ENCODE data around the gene E2F7. TPM values are rescaled to one million over a fixed set of nuclear protein-coding genes. Genes with fewer than 3 reads are reported as not detected.

The E2F7 gene
- total and polyA plus RNA-seq, 2 experiments from 2014 or later: 31.8 to 40.3 TPM

DNA sequence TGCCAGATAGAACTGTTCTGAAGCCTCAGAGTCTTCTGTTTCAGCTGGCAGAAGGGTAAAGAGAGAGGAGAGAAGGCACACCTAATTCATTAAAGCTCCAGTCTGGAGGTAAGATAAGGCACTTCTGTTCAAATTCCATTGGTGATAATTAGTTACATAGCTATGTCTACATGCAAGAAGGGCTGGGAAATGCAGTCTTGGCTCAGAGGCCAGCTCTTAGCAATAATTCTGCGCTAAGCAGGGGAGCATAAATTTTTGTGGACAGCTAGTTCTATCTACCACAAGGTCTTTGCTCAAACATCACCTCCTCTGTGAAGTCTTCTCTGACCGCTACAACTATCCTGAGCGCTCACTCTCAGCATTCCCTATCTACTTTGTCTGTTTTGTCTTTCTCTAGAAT is 14.3 kb upstream of the E2F7 start:
- Histone ChIP-seq H3K9me2 (ENCODE audit: insufficient read depth) (0 out of 2 replicates have a peak, but pooled peaks cover 3% of the 10 kb centered on the region), H3F3A (replicated peaks; ENCODE audit: low read depth) (no peaks in the 10 kb centered on the region), H4K20me1 (replicated peaks; ENCODE audit: insufficient read depth) (no peaks in the 10 kb centered on the region), H3K27me3 (ENCODE audit: insufficient read depth) (no peaks in the 10 kb centered on the region), H3K4me2 (no peak overlapping the region), H3K4me1 (ENCODE audit: insufficient read depth) (no peaks in the 10 kb centered on the region), H3K79me2 (replicated peaks; ENCODE audit: insufficient read depth) (no peaks in the 10 kb centered on the region), H3K36me3 (ENCODE audit: insufficient read depth) (no peaks in the 10 kb centered on the region), H2AFZ (no peak overlapping the region), H3K4me3 (no peak overlapping the region), H3K27ac (ENCODE audit: low read depth) (no peak overlapping the region)
- no peak overlapping the region for H3K4me3 Mint-ChIP-seq
- ATAC-seq: no peak
- peaks cover 4% of the 10 kb centered on the region; the same call in 1 of the 3 replicates for H3K4me1 Mint-ChIP-seq
- no peaks in the 10 kb centered on the region for H3K27me3 Mint-ChIP-seq (ENCODE audit: insufficient read depth, low read depth, poor library complexity)
- H3K36me3 Mint-ChIP-seq (ENCODE audit: low read depth): no peaks in the 10 kb centered on the region
- no peak overlapping the region for H3K27ac Mint-ChIP-seq
- TF ChIP-seq EZH2phosphoT487 (IDR thresholded peaks at IDR 0.05; ENCODE audit: unreplicated experiment) (no peak), NANOG (IDR thresholded peaks at IDR 0.05; ENCODE audit: borderline replicate concordance) (no peak), ZNF114 (CRISPR knock-in tag; IDR thresholded peaks at IDR 0.05) (no peak), STAT1 (IDR thresholded peaks at IDR 0.05; ENCODE audit: unreplicated experiment) (no peak), ZNF331 (CRISPR knock-in tag; IDR thresholded peaks at IDR 0.05; ENCODE audit: low read depth) (no peak), JUNB (IDR thresholded peaks at IDR 0.05; ENCODE audit: unreplicated experiment) (no peak)
- TF ChIP-seq, protein P1, sequence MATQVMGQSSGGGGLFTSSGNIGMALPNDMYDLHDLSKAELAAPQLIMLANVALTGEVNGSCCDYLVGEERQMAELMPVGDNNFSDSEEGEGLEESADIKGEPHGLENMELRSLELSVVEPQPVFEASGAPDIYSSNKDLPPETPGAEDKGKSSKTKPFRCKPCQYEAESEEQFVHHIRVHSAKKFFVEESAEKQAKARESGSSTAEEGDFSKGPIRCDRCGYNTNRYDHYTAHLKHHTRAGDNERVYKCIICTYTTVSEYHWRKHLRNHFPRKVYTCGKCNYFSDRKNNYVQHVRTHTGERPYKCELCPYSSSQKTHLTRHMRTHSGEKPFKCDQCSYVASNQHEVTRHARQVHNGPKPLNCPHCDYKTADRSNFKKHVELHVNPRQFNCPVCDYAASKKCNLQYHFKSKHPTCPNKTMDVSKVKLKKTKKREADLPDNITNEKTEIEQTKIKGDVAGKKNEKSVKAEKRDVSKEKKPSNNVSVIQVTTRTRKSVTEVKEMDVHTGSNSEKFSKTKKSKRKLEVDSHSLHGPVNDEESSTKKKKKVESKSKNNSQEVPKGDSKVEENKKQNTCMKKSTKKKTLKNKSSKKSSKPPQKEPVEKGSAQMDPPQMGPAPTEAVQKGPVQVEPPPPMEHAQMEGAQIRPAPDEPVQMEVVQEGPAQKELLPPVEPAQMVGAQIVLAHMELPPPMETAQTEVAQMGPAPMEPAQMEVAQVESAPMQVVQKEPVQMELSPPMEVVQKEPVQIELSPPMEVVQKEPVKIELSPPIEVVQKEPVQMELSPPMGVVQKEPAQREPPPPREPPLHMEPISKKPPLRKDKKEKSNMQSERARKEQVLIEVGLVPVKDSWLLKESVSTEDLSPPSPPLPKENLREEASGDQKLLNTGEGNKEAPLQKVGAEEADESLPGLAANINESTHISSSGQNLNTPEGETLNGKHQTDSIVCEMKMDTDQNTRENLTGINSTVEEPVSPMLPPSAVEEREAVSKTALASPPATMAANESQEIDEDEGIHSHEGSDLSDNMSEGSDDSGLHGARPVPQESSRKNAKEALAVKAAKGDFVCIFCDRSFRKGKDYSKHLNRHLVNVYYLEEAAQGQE (IDR thresholded peaks at IDR 0.05; ENCODE audit: unreplicated experiment): no peak
- TF ChIP-seq, protein P2, sequence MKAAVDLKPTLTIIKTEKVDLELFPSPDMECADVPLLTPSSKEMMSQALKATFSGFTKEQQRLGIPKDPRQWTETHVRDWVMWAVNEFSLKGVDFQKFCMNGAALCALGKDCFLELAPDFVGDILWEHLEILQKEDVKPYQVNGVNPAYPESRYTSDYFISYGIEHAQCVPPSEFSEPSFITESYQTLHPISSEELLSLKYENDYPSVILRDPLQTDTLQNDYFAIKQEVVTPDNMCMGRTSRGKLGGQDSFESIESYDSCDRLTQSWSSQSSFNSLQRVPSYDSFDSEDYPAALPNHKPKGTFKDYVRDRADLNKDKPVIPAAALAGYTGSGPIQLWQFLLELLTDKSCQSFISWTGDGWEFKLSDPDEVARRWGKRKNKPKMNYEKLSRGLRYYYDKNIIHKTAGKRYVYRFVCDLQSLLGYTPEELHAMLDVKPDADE (IDR thresholded peaks at IDR 0.05): no peak
- TF ChIP-seq, protein P3, sequence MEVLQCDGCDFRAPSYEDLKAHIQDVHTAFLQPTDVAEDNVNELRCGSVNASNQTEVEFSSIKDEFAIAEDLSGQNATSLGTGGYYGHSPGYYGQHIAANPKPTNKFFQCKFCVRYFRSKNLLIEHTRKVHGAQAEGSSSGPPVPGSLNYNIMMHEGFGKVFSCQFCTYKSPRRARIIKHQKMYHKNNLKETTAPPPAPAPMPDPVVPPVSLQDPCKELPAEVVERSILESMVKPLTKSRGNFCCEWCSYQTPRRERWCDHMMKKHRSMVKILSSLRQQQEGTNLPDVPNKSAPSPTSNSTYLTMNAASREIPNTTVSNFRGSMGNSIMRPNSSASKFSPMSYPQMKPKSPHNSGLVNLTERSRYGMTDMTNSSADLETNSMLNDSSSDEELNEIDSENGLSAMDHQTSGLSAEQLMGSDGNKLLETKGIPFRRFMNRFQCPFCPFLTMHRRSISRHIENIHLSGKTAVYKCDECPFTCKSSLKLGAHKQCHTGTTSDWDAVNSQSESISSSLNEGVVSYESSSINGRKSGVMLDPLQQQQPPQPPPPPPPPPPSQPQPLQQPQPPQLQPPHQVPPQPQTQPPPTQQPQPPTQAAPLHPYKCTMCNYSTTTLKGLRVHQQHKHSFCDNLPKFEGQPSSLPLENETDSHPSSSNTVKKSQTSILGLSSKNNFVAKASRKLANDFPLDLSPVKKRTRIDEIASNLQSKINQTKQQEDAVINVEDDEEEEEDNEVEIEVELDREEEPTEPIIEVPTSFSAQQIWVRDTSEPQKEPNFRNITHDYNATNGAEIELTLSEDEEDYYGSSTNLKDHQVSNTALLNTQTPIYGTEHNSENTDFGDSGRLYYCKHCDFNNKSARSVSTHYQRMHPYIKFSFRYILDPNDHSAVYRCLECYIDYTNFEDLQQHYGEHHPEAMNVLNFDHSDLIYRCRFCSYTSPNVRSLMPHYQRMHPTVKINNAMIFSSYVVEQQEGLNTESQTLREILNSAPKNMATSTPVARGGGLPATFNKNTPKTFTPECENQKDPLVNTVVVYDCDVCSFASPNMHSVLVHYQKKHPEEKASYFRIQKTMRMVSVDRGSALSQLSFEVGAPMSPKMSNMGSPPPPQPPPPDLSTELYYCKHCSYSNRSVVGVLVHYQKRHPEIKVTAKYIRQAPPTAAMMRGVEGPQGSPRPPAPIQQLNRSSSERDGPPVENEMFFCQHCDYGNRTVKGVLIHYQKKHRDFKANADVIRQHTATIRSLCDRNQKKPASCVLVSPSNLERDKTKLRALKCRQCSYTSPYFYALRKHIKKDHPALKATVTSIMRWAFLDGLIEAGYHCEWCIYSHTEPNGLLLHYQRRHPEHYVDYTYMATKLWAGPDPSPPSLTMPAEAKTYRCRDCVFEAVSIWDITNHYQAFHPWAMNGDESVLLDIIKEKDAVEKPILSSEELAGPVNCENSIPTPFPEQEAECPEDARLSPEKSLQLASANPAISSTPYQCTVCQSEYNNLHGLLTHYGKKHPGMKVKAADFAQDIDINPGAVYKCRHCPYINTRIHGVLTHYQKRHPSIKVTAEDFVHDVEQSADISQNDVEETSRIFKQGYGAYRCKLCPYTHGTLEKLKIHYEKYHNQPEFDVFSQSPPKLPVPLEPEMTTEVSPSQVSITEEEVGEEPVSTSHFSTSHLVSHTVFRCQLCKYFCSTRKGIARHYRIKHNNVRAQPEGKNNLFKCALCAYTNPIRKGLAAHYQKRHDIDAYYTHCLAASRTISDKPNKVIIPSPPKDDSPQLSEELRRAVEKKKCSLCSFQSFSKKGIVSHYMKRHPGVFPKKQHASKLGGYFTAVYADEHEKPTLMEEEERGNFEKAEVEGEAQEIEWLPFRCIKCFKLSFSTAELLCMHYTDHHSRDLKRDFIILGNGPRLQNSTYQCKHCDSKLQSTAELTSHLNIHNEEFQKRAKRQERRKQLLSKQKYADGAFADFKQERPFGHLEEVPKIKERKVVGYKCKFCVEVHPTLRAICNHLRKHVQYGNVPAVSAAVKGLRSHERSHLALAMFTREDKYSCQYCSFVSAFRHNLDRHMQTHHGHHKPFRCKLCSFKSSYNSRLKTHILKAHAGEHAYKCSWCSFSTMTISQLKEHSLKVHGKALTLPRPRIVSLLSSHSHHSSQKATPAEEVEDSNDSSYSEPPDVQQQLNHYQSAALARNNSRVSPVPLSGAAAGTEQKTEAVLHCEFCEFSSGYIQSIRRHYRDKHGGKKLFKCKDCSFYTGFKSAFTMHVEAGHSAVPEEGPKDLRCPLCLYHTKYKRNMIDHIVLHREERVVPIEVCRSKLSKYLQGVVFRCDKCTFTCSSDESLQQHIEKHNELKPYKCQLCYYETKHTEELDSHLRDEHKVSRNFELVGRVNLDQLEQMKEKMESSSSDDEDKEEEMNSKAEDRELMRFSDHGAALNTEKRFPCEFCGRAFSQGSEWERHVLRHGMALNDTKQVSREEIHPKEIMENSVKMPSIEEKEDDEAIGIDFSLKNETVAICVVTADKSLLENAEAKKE (CRISPR knock-in tag; IDR thresholded peaks at IDR 0.05): no peak
- H3K9me3 Mint-ChIP-seq: no peaks in the 10 kb centered on the region
- no peak for DNase-seq (ENCODE audit: low spot score)

Measured in GM23338 (cell line).